Measurements from ENCODE around the gene USP13.

DNA sequence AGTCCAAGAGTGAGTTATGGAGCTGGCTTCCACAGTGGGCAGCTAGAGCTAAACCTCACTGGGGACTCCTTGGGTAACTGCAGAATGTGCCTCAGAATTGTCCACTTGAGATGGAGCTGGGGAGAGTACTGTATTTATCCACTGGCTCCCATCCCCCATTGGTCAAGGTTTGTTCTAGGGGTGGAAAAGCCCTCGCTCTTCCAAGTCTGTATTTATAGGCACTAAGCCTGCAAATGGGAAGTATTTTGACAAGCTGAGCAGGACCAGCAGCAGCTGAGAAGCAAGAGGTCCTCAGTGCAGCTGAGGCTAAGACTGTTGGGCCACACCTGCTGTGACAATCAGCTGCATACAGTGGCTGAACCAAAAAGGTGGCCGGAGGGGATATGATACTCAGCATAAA, 5.8 kb downstream of the USP13 start:
- TF ChIP-seq CTCF (IDR thresholded peaks at IDR 0.05) (no peak), POLR2A (IDR thresholded peaks at IDR 0.05) (no peak)
